Stimulated activated CD8-positive, alpha-beta memory T cell treated with anti-CD3 and anti-CD28 coated beads, Interleukin-15, amount 100 ng/mL, for 4 hours (primary cell): ENCODE results near the gene CCDC157.

Experiments
- DNase-seq, 2 donors: peaks; one replicate each; pipeline ENCODE4 v3.0.0-alpha.2; 2020; ENCODE audit warnings: low read depth in 2 of 2

CCDC157 gene

DNA sequence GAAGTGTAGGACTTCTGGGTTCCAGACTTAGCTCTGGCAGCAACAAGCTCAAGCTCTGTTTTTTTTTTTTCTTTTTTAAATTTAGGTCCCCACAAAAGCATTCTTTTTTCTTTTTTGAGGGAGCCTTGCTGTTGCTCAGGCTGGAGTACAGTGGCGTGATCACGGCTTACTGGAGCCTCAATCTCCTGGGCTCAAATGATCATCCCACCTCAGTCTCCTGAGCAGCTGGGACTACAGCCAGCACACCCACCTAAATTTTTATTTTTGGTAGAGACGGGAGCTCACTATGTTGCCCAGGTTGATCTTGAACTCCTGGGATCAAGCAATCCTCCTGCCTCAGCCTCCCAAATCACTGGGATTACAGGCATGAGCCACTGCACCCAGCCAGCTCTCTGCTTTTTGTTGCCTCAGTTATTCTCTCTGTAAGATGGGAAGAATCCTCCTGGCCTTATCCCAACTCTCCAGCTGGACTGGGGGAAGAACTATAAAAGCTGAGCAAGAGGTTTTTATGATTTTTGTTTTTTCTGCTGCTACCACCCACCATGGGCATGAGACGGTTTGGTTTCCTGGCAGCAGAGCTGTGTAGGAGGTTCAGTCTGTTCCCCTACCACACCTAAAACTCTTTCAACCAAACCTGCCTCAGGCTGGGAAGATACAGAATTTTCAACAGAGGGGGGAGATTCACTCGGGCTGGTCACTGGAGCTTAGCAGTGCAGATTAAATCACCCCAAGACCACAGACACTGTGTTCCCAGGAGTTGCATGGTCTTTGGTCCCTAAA lies 57.1 kb downstream of the CCDC157 start:
- DNase-seq, result no peak

DNA sequence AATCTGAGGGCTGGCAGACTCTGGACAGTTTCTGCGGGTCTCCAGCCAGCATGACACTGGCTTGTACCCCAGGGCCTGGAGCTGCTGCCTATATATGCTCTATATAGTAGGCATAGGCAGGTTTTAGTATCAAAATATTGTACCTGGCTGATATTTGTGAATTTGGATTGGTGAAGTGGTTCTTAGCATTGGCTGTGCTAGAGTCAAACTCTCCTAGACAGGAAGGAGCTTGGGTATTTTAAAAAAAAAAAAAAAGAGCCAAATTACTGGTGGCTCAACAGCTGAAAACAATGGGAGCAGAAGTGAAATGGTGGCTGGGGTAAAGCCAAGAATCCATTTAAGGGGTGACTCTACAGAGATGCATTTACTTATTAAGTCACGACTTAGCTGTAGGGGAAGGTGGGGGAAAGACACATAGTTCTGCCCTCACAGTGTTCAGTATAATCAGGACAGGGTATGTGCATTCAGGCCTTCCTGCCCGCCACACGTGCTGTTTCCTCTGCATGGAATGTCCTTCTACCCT lies 57.8 kb downstream of the CCDC157 start:
- no peak for DNase-seq

DNA sequence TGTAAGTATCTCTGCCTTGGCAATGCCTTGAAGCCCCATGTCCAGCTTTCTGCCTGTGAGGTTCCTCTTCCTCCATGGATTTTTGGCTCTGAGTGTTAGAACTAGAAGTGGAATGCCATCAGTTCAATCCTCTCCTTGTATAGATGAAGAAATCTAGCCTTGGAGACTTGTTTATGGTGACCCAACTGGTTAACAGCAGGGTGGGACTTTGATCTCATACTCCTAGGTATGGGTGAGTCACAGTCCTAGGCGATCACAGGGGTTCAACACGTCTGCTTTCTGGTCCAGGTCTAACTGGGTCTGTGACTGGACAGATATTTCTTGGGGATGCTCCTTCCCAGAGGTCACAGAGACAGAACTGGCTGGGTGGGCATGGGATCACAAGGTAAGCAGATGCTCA lies 59.6 kb downstream of the CCDC157 start:
- DNase-seq, result no peak

DNA sequence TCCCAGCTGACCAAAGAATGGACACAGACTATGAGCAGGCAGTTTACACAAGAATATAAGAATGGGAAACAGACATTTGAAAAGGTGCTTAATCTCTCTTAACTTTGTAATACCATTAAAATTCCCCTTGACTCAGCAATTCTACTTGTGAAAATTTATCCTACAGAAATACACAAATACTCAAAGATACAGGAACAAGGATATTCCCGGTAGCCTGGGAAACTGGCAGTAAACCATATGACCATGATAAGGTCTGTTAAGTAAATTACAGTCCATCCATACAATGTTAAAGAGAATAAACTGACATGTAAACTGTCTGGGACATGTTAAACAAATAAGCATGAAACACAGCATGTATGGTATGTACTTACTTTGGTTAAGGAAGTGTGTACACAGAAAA lies 60.0 kb downstream of the CCDC157 start:
- DNase-seq, result no peak

DNA sequence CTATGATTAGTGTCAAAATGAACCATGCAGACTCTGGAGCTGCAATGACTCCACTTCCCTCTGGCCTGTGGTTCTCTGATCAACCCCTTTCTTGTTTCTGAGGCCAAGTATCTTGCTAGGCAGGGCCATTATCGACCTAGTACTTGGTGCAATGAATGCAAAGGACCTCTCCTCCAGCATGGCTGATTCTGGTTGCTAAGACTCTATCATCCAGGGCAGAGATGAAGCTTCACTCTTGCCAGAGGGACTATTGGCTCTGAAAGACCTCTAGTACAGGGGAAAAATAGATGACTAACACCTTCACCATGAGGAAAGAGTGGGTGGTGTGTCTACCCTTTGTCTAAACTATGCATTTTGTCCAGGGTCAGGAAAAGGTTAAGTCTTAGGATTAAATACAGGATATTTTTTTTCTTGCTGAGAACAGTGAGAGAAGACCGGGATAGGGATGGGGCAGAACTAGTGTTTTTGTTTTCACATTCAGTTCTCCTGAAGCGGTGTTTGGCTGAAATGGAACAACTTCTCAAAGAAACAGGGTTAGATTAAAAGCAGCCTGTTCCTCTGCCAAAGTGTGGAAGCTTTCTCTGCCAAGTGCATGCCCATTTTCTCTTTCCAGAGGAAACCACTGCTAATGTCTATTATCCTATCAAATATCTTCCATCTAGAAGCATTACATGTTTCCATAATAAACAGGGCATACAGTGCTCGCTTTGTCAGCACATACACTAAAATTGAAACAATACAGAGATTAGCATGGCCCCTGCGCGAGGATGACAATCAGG lies 63.7 kb downstream of the CCDC157 start:
- DNase-seq, result no peak

DNA sequence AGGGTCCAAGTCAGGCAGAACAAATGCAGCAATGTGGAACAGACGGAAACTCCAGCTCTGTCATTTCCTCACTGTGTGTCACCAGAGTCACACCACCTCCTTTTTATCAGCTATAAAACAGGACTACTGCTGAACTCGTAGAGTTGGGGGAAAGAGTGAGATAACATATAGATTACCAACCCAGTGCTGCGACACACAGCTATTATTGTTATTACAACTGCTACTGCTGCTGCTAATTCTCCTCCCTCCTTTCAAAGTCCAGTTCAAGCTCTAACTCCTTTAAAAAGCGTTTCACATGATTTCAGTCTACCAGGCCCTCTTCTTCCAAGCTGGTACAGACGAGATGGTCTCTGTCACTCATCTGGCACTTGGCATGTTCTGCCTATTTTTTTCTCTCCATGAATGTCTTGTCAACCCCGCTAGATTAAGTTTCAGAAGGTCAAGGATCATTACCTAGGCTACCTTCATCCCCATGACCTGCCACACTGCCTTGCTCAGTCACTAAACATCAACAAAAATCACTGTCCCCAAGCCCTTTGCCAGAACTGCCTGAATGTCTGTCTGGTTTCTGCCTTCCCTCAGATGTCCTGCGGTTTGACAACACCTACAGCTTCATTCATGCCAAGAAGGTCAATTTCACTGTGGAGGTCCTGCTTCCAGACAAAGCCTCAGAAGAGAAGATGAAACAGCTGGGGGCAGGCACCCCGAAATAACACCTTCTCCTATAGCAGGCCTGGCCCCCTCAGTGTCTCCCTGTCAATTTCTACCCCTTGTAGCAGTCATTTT lies 65.1 kb downstream of the CCDC157 start:
- DNase-seq, result no peak

DNA sequence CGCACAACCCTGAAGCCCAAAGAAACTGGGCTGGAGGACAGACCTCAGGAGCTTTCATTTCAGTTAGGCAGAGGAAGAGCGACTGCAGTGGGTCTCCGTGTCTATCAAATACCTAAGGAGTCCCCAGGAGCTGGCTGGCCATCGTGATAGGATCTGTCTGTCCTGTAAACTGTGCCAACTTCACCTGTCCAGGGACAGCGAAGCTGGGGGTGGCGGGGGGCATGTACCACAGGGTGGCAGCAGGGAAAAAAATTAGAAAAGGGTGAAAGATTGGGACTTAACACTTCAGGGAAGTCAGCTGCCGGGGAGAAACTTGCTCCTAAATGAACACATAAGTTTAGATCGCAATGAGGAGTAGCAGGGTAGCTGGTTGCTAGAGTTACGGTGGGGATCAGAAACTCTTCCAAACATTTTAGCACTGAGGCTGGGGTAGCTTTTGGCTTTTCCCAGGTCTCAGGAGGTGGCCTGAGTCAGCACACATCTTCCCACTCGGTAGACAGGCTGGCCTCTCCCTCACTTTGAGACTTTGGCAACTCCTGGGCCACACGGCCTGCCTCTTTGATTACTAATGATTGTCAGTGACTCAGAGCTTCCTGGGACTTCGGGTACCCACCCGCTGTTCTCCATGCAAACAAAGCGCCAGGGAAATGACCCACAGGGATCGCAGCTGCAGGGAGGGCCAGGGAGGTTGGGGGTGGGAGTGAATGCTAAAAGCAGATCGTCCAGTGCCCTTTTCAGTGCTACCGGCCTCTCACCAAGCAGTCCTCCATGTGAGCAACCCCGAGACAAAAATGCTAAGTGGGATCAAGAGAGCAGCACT lies 65.9 kb downstream of the CCDC157 start:
- no peak for DNase-seq

DNA sequence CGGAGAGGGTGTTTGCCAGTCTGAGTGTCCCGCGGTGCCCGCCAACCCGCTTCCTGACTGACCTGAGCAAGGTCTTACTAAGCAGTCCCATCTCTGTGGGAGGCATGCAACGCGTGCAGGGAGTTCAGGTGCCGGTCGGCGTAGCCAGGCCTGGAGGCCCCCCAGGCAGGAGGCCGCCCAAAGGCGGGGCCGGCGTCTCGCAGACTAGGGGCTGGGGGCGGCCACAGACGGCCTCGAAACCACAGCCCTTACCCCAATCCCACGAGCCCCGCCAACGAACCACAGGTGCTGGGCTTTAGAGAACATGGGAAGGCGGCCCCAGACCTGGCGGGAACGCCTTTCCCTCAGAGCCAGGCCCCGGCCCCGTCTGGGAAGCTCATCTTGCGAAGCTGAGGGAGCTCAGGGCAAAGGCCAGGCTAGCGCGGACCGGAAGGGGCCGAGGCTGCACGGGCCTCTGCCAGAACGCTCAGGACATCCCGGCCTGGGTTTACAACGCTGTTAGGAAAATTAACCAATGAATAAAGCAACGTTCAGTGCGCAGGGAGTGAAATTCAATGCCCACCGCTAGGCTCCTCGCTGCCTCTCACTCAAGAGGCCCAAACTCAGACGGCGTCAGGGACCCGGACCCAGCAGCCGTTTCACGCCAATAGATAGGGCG lies 66.6 kb downstream of the CCDC157 start:
- DNase-seq, result peak in 1 of 2 donors; percentile 21

DNA sequence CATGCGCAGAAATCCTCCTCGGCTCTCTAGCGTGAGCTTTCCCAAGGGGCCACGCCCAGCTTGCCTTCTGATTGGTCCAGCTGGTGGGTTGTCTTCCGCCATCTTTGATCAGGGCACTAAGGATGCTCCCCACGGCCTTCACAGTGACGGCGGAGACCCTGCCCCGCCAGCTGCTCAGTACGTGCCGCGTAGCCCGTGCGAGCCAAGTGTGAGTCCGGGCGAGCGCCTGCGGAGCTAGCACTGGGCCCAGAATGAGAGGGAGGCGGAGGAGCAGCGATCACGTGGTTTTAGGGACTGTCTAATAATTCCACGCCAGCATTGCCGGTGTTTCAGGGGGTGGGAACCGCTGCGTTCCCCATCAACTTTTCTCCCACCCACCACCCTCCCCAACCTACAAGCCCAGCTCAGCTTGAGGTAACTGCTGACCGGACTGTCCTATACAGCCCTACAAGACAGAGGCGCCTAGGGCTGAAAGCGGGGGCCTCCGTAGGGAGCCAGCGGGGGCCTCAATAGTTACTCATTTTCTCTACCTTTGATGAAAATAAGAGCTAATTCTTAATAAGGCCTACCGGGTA lies 67.2 kb downstream of the CCDC157 start:
- DNase-seq, result peak; percentile 94 to 98

DNA sequence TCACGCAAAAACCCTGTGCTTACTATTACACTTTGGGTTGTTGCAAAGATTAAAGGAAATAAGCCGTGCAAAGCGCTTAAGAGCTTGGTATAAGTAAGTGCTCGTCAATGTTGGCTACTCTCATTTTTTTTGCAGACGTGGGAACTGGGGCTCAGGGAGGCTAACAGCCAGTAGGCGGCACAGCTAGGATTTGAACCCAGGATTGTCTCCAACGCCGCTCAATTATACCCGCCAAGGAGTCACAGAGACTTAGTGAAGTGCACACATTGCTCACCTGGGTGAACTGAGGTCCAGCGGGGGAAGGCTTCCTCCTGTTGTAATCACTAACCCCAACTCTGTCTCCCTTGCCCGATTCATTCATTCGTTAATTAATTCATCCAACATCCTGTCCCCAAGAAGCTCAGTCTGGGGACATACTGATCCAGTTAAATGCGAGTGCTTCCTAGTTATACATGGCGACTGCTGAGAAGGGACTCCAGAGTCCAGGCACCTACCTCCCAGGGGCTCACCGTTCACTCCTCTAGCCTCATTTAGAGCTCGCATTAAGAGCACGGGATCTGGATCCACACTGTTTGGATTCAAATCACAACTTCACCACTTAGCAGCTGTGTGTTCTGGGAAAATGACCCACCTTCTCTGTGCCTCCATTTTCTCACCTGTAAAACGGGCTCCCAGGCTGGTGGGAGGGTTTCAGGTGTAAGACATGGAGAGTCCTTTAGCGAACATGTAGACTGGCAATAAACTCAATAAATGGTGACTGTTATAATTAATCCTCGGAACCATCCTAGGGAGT lies 67.9 kb downstream of the CCDC157 start:
- no peak for DNase-seq

DNA sequence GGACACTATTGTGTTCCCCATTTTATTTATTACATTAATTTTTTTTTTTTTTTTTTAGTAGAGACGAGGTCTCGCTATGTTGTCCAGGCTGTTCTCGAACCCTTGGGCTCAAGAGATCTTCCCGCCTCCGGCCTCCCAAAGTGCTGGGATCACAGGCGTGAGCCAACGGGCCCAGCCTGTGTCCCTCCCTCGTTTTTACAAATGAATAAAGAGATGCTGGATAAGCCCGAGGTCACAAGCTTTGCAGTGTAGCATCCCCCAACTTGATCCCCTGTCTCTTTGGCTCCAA lies 68.5 kb downstream of the CCDC157 start:
- DNase-seq, result no peak

DNA sequence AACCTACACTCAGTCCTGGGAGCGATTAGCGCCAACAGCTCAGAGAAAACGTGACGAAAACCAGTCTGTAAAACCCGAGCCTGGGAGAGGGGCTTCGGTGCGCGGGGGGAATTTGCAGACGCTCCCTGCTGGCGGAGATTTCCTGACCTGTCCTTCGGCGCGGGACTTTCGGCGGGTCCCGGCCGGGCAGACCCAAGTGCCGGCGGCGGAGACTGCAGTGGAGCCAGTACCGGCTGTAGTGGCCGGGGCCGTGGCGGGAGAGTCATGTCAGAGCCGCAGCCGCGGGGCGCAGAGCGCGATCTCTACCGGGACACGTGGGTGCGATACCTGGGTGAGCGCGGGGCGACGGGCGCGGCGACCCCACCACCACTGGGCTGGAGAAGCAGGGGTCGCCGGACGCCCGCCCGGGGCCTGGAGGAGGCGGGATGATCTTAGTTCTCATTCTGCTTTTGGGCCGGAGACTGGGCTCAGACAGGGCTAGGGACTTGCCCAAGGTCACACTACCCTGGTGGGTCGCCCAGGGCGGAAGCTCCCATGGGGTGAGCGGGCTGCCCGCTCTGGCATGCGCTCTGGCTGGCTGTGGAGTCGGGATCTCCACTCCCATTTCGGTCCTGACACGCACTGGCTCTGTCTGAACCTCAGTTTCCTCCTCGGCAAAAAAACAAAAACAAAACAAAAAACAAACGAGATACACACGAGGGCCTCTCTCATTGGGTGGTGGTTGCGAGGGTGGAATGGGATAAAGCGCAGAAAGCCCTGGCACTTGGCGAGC lies 69.0 kb downstream of the CCDC157 start, which contains the start of gene MTFP1:
TSS of gene MTFP1 (plus strand) at position 153 of the 772 bp plus-strand sequence. CDS start at position 265, 112 bp downstream.
- DNase-seq, result peak in 1 of 2 donors; percentile 37
